ENCODE results near the gene DVL2. TPM values are rescaled to one million over a fixed set of nuclear protein-coding genes. Genes with fewer than 3 reads are reported as not detected.

The DVL2 gene
- total RNA-seq, 2 experiments from 2014 or later: 49.1 to 53.3 TPM

- Mint-ChIP-seq H3K9me3 (ENCODE audit: low read depth) (no peaks in the 10 kb centered on the region), H3K36me3 (ENCODE audit: low read depth) (no peaks in the 10 kb centered on the region), H3K4me1 (peaks cover 38% of the 10 kb centered on the region), H3K27ac (no peak overlapping the region), H3K4me3 (no peak overlapping the region), H3K27me3 (peaks cover 7% of the 10 kb centered on the region)
- intact Hi-C loops (cut with DNase I, micrococcal nuclease): no loop called here
- DNase-seq (no peak), ATAC-seq (no peak)
- CTCF ChIA-PET: no interaction called here
- POLR2A ChIA-PET: no interaction called here
Observed at GRCh38 chr17:7208027-7208571, 26.2 kb downstream of the DVL2 start.

GRCh38 chr17:7207120-7208001 lies 27.0 kb downstream of the DVL2 start:
- Mint-ChIP-seq H3K27me3 (peaks cover 7% of the 10 kb centered on the region), H3K27ac (no peak overlapping the region), H3K4me1 (peaks cover 36% of the 10 kb centered on the region), H3K9me3 (ENCODE audit: low read depth) (no peaks in the 10 kb centered on the region), H3K4me3 (no peak overlapping the region), H3K36me3 (ENCODE audit: low read depth) (no peaks in the 10 kb centered on the region)
- intact Hi-C loops (cut with DNase I, micrococcal nuclease): no loop called here
- CTCF ChIA-PET: interaction anchor here (0.5 kb wide), 1 partner anchor 116 kb away, joined by 4 read pairs; no protein-coding TSS in a partner anchor
- ATAC-seq (no peak), DNase-seq (no peak)
- POLR2A ChIA-PET: interaction anchor here (0.7 kb wide), 1 partner anchor 479 kb away, joined by 3 read pairs; no protein-coding TSS in a partner anchor

- ChIA-PET CTCF (no interaction called here), POLR2A (no interaction called here)
- H3K36me3 Mint-ChIP-seq (ENCODE audit: low read depth): no peaks in the 10 kb centered on the region
- peaks cover 2% of the 10 kb centered on the region for H3K27me3 Mint-ChIP-seq
- intact Hi-C loops (cut with DNase I, micrococcal nuclease): loop anchor here (1.0 kb wide), 4 partner anchors 9 to 182 kb away; partner anchors contain the start of genes BCL6B (in 1 of the 2) and PHF23 (in 1 of the 2)
- no peak for DNase-seq
- H3K4me1 Mint-ChIP-seq: peaks cover 28% of the 10 kb centered on the region
- ATAC-seq: no peak
- H3K27ac Mint-ChIP-seq: peak overlapping the region; percentile 83
- peak overlapping the region; percentile 75 for H3K4me3 Mint-ChIP-seq
- no peaks in the 10 kb centered on the region for H3K9me3 Mint-ChIP-seq (ENCODE audit: low read depth)
Observed at GRCh38 chr17:7205561-7205960, 28.8 kb downstream of the DVL2 start.

GRCh38 chr17:7204828-7205461 lies 29.4 kb downstream of the DVL2 start:
- ATAC-seq (peak; percentile 92), DNase-seq (peak; percentile 95)
- Mint-ChIP-seq H3K36me3 (ENCODE audit: low read depth) (no peaks in the 10 kb centered on the region), H3K4me3 (peak overlapping the region; percentile 75), H3K27me3 (no peaks in the 10 kb centered on the region), H3K4me1 (peaks cover 24% of the 10 kb centered on the region), H3K9me3 (ENCODE audit: low read depth) (no peaks in the 10 kb centered on the region), H3K27ac (peak overlapping the region; percentile 83)
- POLR2A ChIA-PET: interaction anchor here (0.7 kb wide), 1 partner anchor 14 kb away, joined by 5 read pairs; the partner anchor contains the start of gene DLG4
- CTCF ChIA-PET: no interaction called here
- intact Hi-C loops (cut with DNase I, micrococcal nuclease): loop anchor here (1.0 kb wide), 4 partner anchors 9 to 182 kb away; partner anchors contain the start of genes BCL6B (in 1 of the 2) and PHF23 (in 1 of the 2)

GRCh38 chr17:7204336-7204735 lies 30.0 kb downstream of the DVL2 start:
- H3K9me3 Mint-ChIP-seq (ENCODE audit: low read depth): no peaks in the 10 kb centered on the region
- CTCF ChIA-PET: no interaction called here
- H3K27ac Mint-ChIP-seq: peak overlapping the region; percentile 83
- ATAC-seq (peak; percentile 6), DNase-seq (no peak)
- peak overlapping the region; percentile 75 for H3K4me3 Mint-ChIP-seq
- intact Hi-C loops (cut with DNase I, micrococcal nuclease): no loop called here
- POLR2A ChIA-PET: interaction anchor here (0.5 to 0.7 kb wide), 2 partner anchors 15 to 381 kb away, joined by 3 to 5 read pairs; partner anchors contain the start of gene DLG4
- H3K36me3 Mint-ChIP-seq (ENCODE audit: low read depth): no peaks in the 10 kb centered on the region
- H3K27me3 Mint-ChIP-seq: no peaks in the 10 kb centered on the region
- H3K4me1 Mint-ChIP-seq: peaks cover 24% of the 10 kb centered on the region

GRCh38 chr17:7203391-7203790 lies 30.9 kb downstream of the DVL2 start:
- intact Hi-C loops (cut with DNase I, micrococcal nuclease): no loop called here
- POLR2A ChIA-PET: no interaction called here
- H3K27ac Mint-ChIP-seq: no peak overlapping the region
- no peaks in the 10 kb centered on the region for H3K27me3 Mint-ChIP-seq
- no peaks in the 10 kb centered on the region for H3K36me3 Mint-ChIP-seq (ENCODE audit: low read depth)
- ATAC-seq (no peak), DNase-seq (no peak)
- H3K4me1 Mint-ChIP-seq: peaks cover 24% of the 10 kb centered on the region
- CTCF ChIA-PET: interaction anchor here (0.6 to 0.7 kb wide), 2 partner anchors 157 to 1444 kb away, joined by 3 read pairs; no protein-coding TSS in a partner anchor
- no peaks in the 10 kb centered on the region for H3K9me3 Mint-ChIP-seq (ENCODE audit: low read depth)
- no peak overlapping the region for H3K4me3 Mint-ChIP-seq

- Mint-ChIP-seq H3K27ac (no peak overlapping the region), H3K4me1 (no peaks in the 10 kb centered on the region), H3K36me3 (ENCODE audit: low read depth) (peaks cover 4% of the 10 kb centered on the region), H3K9me3 (ENCODE audit: low read depth) (no peaks in the 10 kb centered on the region), H3K4me3 (no peak overlapping the region), H3K27me3 (no peaks in the 10 kb centered on the region)
- intact Hi-C loops (cut with DNase I, micrococcal nuclease): no loop called here
- ChIA-PET CTCF (no interaction called here), POLR2A (interaction anchor here (0.6 kb wide), 1 partner anchor 37 kb away, joined by 4 read pairs; no protein-coding TSS in a partner anchor)
- ATAC-seq: no peak
- no peak for DNase-seq
Observed at GRCh38 chr17:7196651-7197401, 37.5 kb downstream of the DVL2 start.

GRCh38 chr17:7195971-7196370 lies 38.3 kb downstream of the DVL2 start:
- H3K9me3 Mint-ChIP-seq (ENCODE audit: low read depth): no peaks in the 10 kb centered on the region
- CTCF ChIA-PET: no interaction called here
- no peaks in the 10 kb centered on the region for H3K4me1 Mint-ChIP-seq
- ATAC-seq: no peak
- DNase-seq: no peak
- POLR2A ChIA-PET: no interaction called here
- no peaks in the 10 kb centered on the region for H3K27me3 Mint-ChIP-seq
- intact Hi-C loops (cut with DNase I, micrococcal nuclease): no loop called here
- H3K27ac Mint-ChIP-seq: no peak overlapping the region
- peaks cover 6% of the 10 kb centered on the region for H3K36me3 Mint-ChIP-seq (ENCODE audit: low read depth)
- no peak overlapping the region for H3K4me3 Mint-ChIP-seq

- DNase-seq (no peak), ATAC-seq (no peak)
- peaks cover 6% of the 10 kb centered on the region for H3K36me3 Mint-ChIP-seq (ENCODE audit: low read depth)
- H3K27me3 Mint-ChIP-seq: no peaks in the 10 kb centered on the region
- no peak overlapping the region for H3K4me3 Mint-ChIP-seq
- POLR2A ChIA-PET: no interaction called here
- intact Hi-C loops (cut with DNase I, micrococcal nuclease): no loop called here
- no peak overlapping the region for H3K27ac Mint-ChIP-seq
- no peaks in the 10 kb centered on the region for H3K4me1 Mint-ChIP-seq
- CTCF ChIA-PET: interaction anchor here (0.9 kb wide), 1 partner anchor 147 kb away, joined by 3 read pairs; no protein-coding TSS in a partner anchor
- H3K9me3 Mint-ChIP-seq (ENCODE audit: low read depth): no peaks in the 10 kb centered on the region
Observed at GRCh38 chr17:7192271-7192937, 41.9 kb downstream of the DVL2 start.

- Mint-ChIP-seq H3K36me3 (ENCODE audit: low read depth) (peaks cover 6% of the 10 kb centered on the region), H3K4me3 (no peak overlapping the region), H3K4me1 (no peaks in the 10 kb centered on the region), H3K27ac (no peak overlapping the region), H3K27me3 (no peaks in the 10 kb centered on the region), H3K9me3 (ENCODE audit: low read depth) (no peaks in the 10 kb centered on the region)
- ChIA-PET CTCF (interaction anchor here (1.5 kb wide), 1 partner anchor 12 kb away, joined by 3 read pairs; no protein-coding TSS in a partner anchor), POLR2A (no interaction called here)
- DNase-seq (peak; percentile 61), ATAC-seq (peak; percentile 72)
- intact Hi-C loops (cut with DNase I, micrococcal nuclease): no loop called here
Observed at GRCh38 chr17:7191571-7192270, 42.6 kb downstream of the DVL2 start.

Data from activated CD4-positive, alpha-beta T cell treated with anti-CD3 and anti-CD28 coated beads for 36 hours (primary cell).